Parathyroid adenoma (tissue), 2 donors: Measurements from ENCODE around the gene LRSAM1.
A peak's percentile ranks its signal among the peaks of the same experiment; 100 is the strongest.

ENCODE experiments used
- H2AFZ ChIP-seq: fragments of 300-600 bp; sonication (generic); one replicate; pipeline ENCODE4 v1.7.0; 2017; ENCODE audit warnings: antibody characterized with exemption, mild to moderate bottlenecking
- H3K27ac ChIP-seq: fragments of 300-600 bp; sonication (generic); one replicate; pipeline ENCODE4 v1.7.0; 2017
- H3K27me3 ChIP-seq: fragments of 300-600 bp; sonication (generic); one replicate; pipeline ENCODE4 v1.7.0; 2017; ENCODE audit warnings: low read length; ENCODE audit not compliant: control insufficient read depth, insufficient read depth
- H3K36me3 ChIP-seq: fragments of 300-600 bp; sonication (generic); one replicate; pipeline ENCODE4 v1.7.0; 2017; ENCODE audit warnings: low read length; ENCODE audit not compliant: control insufficient read depth, insufficient read depth
- H3K4me1 ChIP-seq: fragments of 300-600 bp; sonication (generic); one replicate; pipeline ENCODE4 v1.7.0; 2017; ENCODE audit warnings: control low read depth
- H3K4me2 ChIP-seq: fragments of 300-600 bp; sonication (generic); one replicate; pipeline ENCODE4 v1.7.0; 2017; ENCODE audit warnings: low read length
- H3K4me3 ChIP-seq: fragments of 300-600 bp; sonication (generic); one replicate; pipeline ENCODE4 v1.7.0; 2017; ENCODE audit warnings: low read depth, low read length
- H3K79me2 ChIP-seq: fragments of 300-600 bp; sonication (generic); one replicate; pipeline ENCODE4 v1.7.0; 2017; ENCODE audit warnings: control low read depth
- H3K9ac ChIP-seq: fragments of 300-600 bp; sonication (generic); one replicate; pipeline ENCODE4 v1.7.0; 2017; ENCODE audit warnings: mild to moderate bottlenecking
- H3K9me3 ChIP-seq: fragments of 300-600 bp; sonication (generic); one replicate; pipeline ENCODE4 v1.7.0; 2017; ENCODE audit warnings: low read length; ENCODE audit not compliant: control insufficient read depth
- CTCF ChIP-seq: fragments of 300-600 bp; sonication (generic); IDR thresholded peaks from one replicate; pipeline ENCODE4 v1.7.0; 2017; ENCODE audit warnings: antibody characterized with exemption, mild to moderate bottlenecking
- donor health status: primary hyperparathyroidism.

LRSAM1 gene

GRCh38 chr9:127525401-127526188 lies 74.3 kb downstream of the LRSAM1 start:
- Histone ChIP-seq H2AFZ (no peak overlapping the region), H3K4me1 (peaks cover 8% of the 10 kb centered on the region), H3K4me2 (no peak overlapping the region), H3K27ac (no peak overlapping the region), H3K9me3 (no peaks in the 10 kb centered on the region), H3K79me2 (no peaks in the 10 kb centered on the region), H3K36me3 (no peaks in the 10 kb centered on the region), H3K9ac (no peak overlapping the region), H3K4me3 (no peak overlapping the region), H3K27me3 (no peaks in the 10 kb centered on the region)
- peak; percentile 36 for TF ChIP-seq CTCF

GRCh38 chr9:127526655-127527559 lies 75.6 kb downstream of the LRSAM1 start:
- Histone ChIP-seq H3K27ac (no peak overlapping the region), H2AFZ (no peak overlapping the region), H3K27me3 (no peaks in the 10 kb centered on the region), H3K36me3 (no peaks in the 10 kb centered on the region), H3K4me1 (peaks cover 8% of the 10 kb centered on the region), H3K4me3 (no peak overlapping the region), H3K79me2 (no peaks in the 10 kb centered on the region), H3K9me3 (no peaks in the 10 kb centered on the region), H3K4me2 (no peak overlapping the region), H3K9ac (no peak overlapping the region)
- no peak for TF ChIP-seq CTCF

GRCh38 chr9:127527560-127528268 lies 76.4 kb downstream of the LRSAM1 start:
- Histone ChIP-seq H3K9ac (no peak overlapping the region), H3K4me3 (no peak overlapping the region), H3K27me3 (no peaks in the 10 kb centered on the region), H3K4me1 (peaks cover 8% of the 10 kb centered on the region), H3K36me3 (no peaks in the 10 kb centered on the region), H3K27ac (no peak overlapping the region), H3K79me2 (no peaks in the 10 kb centered on the region), H3K4me2 (no peak overlapping the region), H3K9me3 (no peaks in the 10 kb centered on the region), H2AFZ (no peak overlapping the region)
- no peak for TF ChIP-seq CTCF

GRCh38 chr9:127528422-127529251 lies 77.3 kb downstream of the LRSAM1 start:
- no peak for TF ChIP-seq CTCF
- no peaks in the 10 kb centered on the region for H3K9me3 ChIP-seq
- H3K9ac ChIP-seq: no peak overlapping the region
- peak overlapping the region; percentile 22 for H2AFZ ChIP-seq
- H3K27me3 ChIP-seq: no peaks in the 10 kb centered on the region
- H3K79me2 ChIP-seq: no peaks in the 10 kb centered on the region
- no peaks in the 10 kb centered on the region for H3K36me3 ChIP-seq
- H3K27ac ChIP-seq: peak overlapping the region; percentile 53
- H3K4me2 ChIP-seq: no peak overlapping the region
- H3K4me3 ChIP-seq: no peak overlapping the region
- peaks cover 8% of the 10 kb centered on the region for H3K4me1 ChIP-seq
